DND-41 (cell line): ENCODE data around the gene TCAP.

Experiments used
- ATAC-seq: fragments of 200-7000 bp; cut with Tn5 transposase; 3 replicates; pipeline ENCODE4 v1.9.1; 2021; ENCODE audit warnings: low read depth; ENCODE audit not compliant: insufficient read depth
- DNase-seq: peaks from one replicate; pipeline ENCODE4 v3.0.0-alpha.2; 2020
- H2AFZ ChIP-seq: 2 replicates; pipeline ENCODE4 v1.6.0; 2012; ENCODE audit warnings: low read depth, low read length
- H3K27ac ChIP-seq: 2 replicates; pipeline ENCODE4 v1.5.1; 2012; ENCODE audit warnings: low read length, inconsistent platforms
- H3K27me3 ChIP-seq: fragments of 200-600 bp; sonication (generic); 2 replicates; pipeline ENCODE4 v1.6.0; 2012; ENCODE audit warnings: low read length, mild to moderate bottlenecking, inconsistent platforms; ENCODE audit not compliant: insufficient read depth, poor library complexity
- H3K36me3 ChIP-seq: 2 replicates; pipeline ENCODE4 v1.5.1; 2012; ENCODE audit warnings: low read length, inconsistent platforms; ENCODE audit not compliant: insufficient read depth
- H3K4me1 ChIP-seq: 2 replicates; pipeline ENCODE4 v1.5.1; 2012; ENCODE audit warnings: mild to moderate bottlenecking, low read length; ENCODE audit not compliant: insufficient read depth
- H3K4me2 ChIP-seq: 2 replicates; pipeline ENCODE4 v1.6.0; 2012; ENCODE audit warnings: mild to moderate bottlenecking, moderate library complexity, low read length, inconsistent platforms; ENCODE audit not compliant: insufficient read depth
- H3K4me3 ChIP-seq, 2 experiments: fragments of 200-600 bp in 1 of 2; shearing (Covaris generic) in 1 of 2; 2 replicates each; pipeline ENCODE4 v1.5.1; 2012 to 2016; ENCODE audit warnings: inconsistent platforms in 2 of 2, low read length in 2 of 2, mild to moderate bottlenecking in 2 of 2, low read depth in 1 of 2, moderate library complexity in 1 of 2
- H3K79me2 ChIP-seq: 2 replicates; pipeline ENCODE4 v1.6.0; 2012; ENCODE audit warnings: low read length, inconsistent platforms; ENCODE audit not compliant: insufficient read depth
- H3K9ac ChIP-seq: 2 replicates; pipeline ENCODE4 v1.6.0; 2012; ENCODE audit warnings: low read depth, mild to moderate bottlenecking, inconsistent platforms, low read length, moderate library complexity
- H3K9me3 ChIP-seq: 2 replicates; pipeline ENCODE4 v1.5.1; 2012; ENCODE audit warnings: low read length, moderate library complexity, mild to moderate bottlenecking, inconsistent platforms; ENCODE audit not compliant: insufficient read depth, severe bottlenecking
- H4K20me1 ChIP-seq: 2 replicates; pipeline ENCODE4 v1.6.0; 2012; ENCODE audit warnings: low read length; ENCODE audit not compliant: insufficient read depth
- CTCF ChIP-seq: IDR thresholded peaks from 2 replicates; pipeline ENCODE4 v1.5.1; 2012; ENCODE audit warnings: borderline replicate concordance, low read length, moderate library complexity, mild to moderate bottlenecking; ENCODE audit not compliant: poor library complexity, severe bottlenecking; ENCODE audit errors: extremely low read depth
- EZH2 ChIP-seq: IDR thresholded peaks from 3 replicates; pipeline ENCODE4 v1.6.1; 2012; ENCODE audit warnings: borderline replicate concordance, low read depth, mild to moderate bottlenecking, moderate library complexity, low read length, inconsistent platforms; ENCODE audit not compliant: severe bottlenecking

The TCAP gene

GRCh38 chr17:39626171-39627046, 38.7 kb upstream of the TCAP start, which contains the start of gene PPP1R1B:
Gene PPP1R1B (plus strand): TSS chr17:39626952. CDS start chr17:39627393, 441 bp downstream.
- no peak for TF ChIP-seq EZH2
- no peaks in the 10 kb centered on the region for H3K9me3 ChIP-seq
- DNase-seq (no peak), ATAC-seq (no peak)
- H3K27me3 ChIP-seq = peaks cover 9% of the 10 kb centered on the region
- no peak within 1 kb of the TSS for H3K4me3 ChIP-seq
- H3K4me2 ChIP-seq = no peak within 1 kb of the TSS
- no peak within 1 kb of the TSS for H2AFZ ChIP-seq
- H4K20me1 ChIP-seq = peaks cover 2% of the 10 kb centered on the region
- no peaks in the 10 kb centered on the region for H3K79me2 ChIP-seq
- no peak within 1 kb of the TSS for H3K27ac ChIP-seq
- no peak within 1 kb of the TSS for H3K9ac ChIP-seq
- peaks cover 15% of the 10 kb centered on the region for H3K4me1 ChIP-seq
- H3K36me3 ChIP-seq = no peaks in the 10 kb centered on the region

GRCh38 chr17:39627047-39627711, 38.0 kb upstream of the TCAP start:
- H3K9me3 ChIP-seq = no peaks in the 10 kb centered on the region
- ATAC-seq (no peak), DNase-seq (no peak)
- H3K4me3 ChIP-seq = no peak overlapping the region
- peaks cover 10% of the 10 kb centered on the region for H3K4me1 ChIP-seq
- no peak overlapping the region for H3K27ac ChIP-seq
- H3K79me2 ChIP-seq = no peaks in the 10 kb centered on the region
- no peak for TF ChIP-seq CTCF
- TF ChIP-seq EZH2 = no peak
- no peak overlapping the region for H3K9ac ChIP-seq
- no peak overlapping the region for H3K4me2 ChIP-seq
- H2AFZ ChIP-seq = no peak overlapping the region
- no peaks in the 10 kb centered on the region for H3K36me3 ChIP-seq
- peaks cover 5% of the 10 kb centered on the region for H3K27me3 ChIP-seq
- peaks cover 2% of the 10 kb centered on the region for H4K20me1 ChIP-seq

DNA sequence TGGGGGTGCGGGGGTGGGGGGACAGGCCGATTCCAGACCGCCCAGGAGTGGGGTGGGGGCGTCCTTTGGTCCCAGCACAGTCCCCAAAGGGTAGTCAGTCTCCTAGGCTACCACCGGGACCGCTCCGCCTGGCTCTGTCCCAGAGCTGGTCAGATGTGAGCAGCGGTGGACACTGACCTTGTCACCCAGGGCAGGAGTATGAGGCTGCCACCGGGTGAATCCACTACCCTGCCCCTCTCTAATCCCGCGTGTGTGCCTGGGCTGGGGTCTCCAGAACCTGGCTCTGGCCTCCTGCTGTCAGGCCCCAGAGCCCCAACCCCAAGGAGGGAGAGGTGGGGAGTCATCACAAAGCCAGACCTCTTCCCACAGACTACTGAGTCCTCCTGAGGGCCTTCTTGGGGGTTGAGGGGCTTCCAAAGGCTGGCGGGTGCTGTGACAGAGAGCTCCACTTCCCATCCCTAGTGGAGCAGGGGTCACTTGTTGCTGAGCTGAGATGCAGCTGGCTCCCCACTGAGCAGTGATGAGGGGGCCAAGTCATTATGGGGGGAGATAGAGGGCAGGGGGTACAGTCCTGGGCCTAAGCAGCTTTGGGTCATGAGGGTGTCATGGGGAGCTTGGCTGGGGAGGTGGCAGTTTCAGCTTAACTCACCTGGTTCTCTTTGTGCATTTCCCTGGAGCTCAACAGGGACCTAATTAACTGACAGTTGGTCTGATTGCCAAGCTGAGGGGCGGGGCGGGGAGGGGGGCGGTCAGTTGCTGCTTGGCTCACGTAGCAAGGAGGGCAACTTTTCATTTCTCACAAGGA, 37.2 kb upstream of the TCAP start:
- TF ChIP-seq EZH2 (no peak), CTCF (no peak)
- no peak for DNase-seq
- H4K20me1 ChIP-seq = peaks cover 2% of the 10 kb centered on the region

More for the DNA sequence above, 37.2 kb upstream of the TCAP start:
- no peaks in the 10 kb centered on the region for H3K79me2 ChIP-seq
- H2AFZ ChIP-seq = no peak overlapping the region
- H3K27me3 ChIP-seq = peaks cover 5% of the 10 kb centered on the region
- H3K4me3 ChIP-seq = no peak overlapping the region
- H3K9me3 ChIP-seq = no peaks in the 10 kb centered on the region
- no peak overlapping the region for H3K27ac ChIP-seq
- H3K4me1 ChIP-seq = peaks cover 7% of the 10 kb centered on the region; the same call in 1 of the 2 replicates
- H3K36me3 ChIP-seq = no peaks in the 10 kb centered on the region
- ATAC-seq = no peak
- H3K4me2 ChIP-seq = no peak overlapping the region
- no peak overlapping the region for H3K9ac ChIP-seq
